ENCODE data around the gene SERPINA10. TPM values are rescaled to one million over a fixed set of nuclear protein-coding genes. Genes with fewer than 3 reads are reported as not detected.
"Not testable (repeated sequence)": the region's sequence is repeated elsewhere in the genome, so short reads cannot be mapped to it uniquely, and the experiment has no call there.

The SERPINA10 gene
- total and polyA plus RNA-seq, 2 donors from 2014 or later = not detected

DNA sequence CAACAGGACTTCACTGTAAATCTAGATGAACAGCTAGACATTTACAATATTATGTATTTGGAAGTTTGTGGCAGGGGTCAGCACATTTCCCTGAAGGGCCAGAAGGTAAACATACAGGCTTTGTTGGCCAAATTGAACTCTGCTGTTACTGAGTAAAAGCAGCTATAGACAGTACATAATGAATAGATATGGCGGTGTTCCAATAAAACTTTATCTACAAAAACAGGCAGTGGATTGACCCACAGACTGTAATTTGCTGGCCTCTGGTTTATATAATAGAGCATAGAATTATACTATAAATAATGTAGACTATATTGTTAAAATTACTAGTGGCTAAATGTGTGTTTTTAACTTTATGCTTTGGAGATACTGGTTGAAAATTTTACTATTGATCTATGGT is 25.7 kb downstream of the SERPINA10 start:
- no peak for TF ChIP-seq CTCF (IDR thresholded peaks at IDR 0.05; ENCODE audit: borderline replicate concordance, extremely low read depth, insufficient read depth)
- no peak for FAIRE-seq
- H3K9me3 ChIP-seq (ENCODE audit: control insufficient read depth in 2 of 3, insufficient read depth in 1 of 3, low read length in 3 of 3) = peaks cover 0 to 3% (median 0%) of the 10 kb centered on the region in 3 donors
- no peak overlapping the region for H3K4me3 ChIP-seq (ENCODE audit: low read length in 3 of 3)
- no peak for DNase-seq
- intact Hi-C loops (cut with DNase I) = no loop called here
- no peak overlapping the region for H3K9ac ChIP-seq (ENCODE audit: low read length in 3 of 3)
- H3K27ac ChIP-seq (ENCODE audit: low read depth in 2 of 2, low read length in 2 of 2) = no peak overlapping the region
- H3K27me3 ChIP-seq (ENCODE audit: control insufficient read depth, insufficient read depth, low read length) = no peaks in the 10 kb centered on the region
- no peaks in the 10 kb centered on the region for H3K36me3 ChIP-seq (ENCODE audit: control insufficient read depth in 2 of 3, insufficient read depth in 3 of 3, low read length in 3 of 3)
- H3K4me1 ChIP-seq (ENCODE audit: control insufficient read depth in 2 of 3, insufficient read depth in 2 of 3, low read depth in 1 of 3, low read length in 3 of 3) = no peaks in the 10 kb centered on the region

GRCh38 chr14:94264195-94264594 is 28.9 kb downstream of the SERPINA10 start:
- H3K9me3 ChIP-seq (ENCODE audit: control insufficient read depth in 2 of 3, insufficient read depth in 1 of 3, low read length in 3 of 3); H3K4me3 ChIP-seq (ENCODE audit: low read length in 3 of 3); H3K9ac ChIP-seq (ENCODE audit: low read length in 3 of 3); DNase-seq; H3K27me3 ChIP-seq (ENCODE audit: control insufficient read depth, insufficient read depth, low read length); intact Hi-C loops (cut with DNase I); H3K36me3 ChIP-seq (ENCODE audit: control insufficient read depth in 2 of 3, insufficient read depth in 3 of 3, low read length in 3 of 3); H3K27ac ChIP-seq (ENCODE audit: low read depth in 2 of 2, low read length in 2 of 2); FAIRE-seq; H3K4me1 ChIP-seq (ENCODE audit: control insufficient read depth in 2 of 3, insufficient read depth in 2 of 3, low read depth in 1 of 3, low read length in 3 of 3): not testable (repeated sequence)

DNA sequence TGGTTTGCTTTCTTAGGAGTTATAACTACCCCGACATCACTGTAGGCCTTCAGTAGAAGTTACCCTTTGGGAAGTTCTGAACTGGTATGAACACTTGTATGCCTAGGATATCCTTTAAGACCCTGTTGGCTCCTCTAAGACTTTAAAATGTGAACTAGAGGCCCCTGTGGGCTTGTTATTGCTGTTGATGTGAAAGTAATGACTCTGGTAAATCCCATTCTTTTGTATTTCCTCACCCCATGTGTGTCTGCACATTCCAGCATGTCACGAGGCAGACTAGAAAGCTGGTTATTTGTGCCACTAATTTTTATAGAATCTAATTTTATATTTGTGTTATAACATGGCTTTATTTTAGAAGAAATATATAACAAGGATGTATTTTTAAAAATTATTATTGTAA is 48.9 kb downstream of the SERPINA10 start:
- H3K27me3 ChIP-seq (ENCODE audit: control insufficient read depth, insufficient read depth, low read length) = no peaks in the 10 kb centered on the region
- TF ChIP-seq CTCF (IDR thresholded peaks at IDR 0.05; ENCODE audit: borderline replicate concordance, extremely low read depth, insufficient read depth) = no peak
- H3K36me3 ChIP-seq (ENCODE audit: control insufficient read depth in 2 of 3, insufficient read depth in 3 of 3, low read length in 3 of 3) = no peaks in the 10 kb centered on the region
- H3K9me3 ChIP-seq (ENCODE audit: control insufficient read depth in 2 of 3, insufficient read depth in 1 of 3, low read length in 3 of 3) = no peaks in the 10 kb centered on the region
- H3K4me1 ChIP-seq (ENCODE audit: control insufficient read depth in 2 of 3, insufficient read depth in 2 of 3, low read depth in 1 of 3, low read length in 3 of 3) = no peaks in the 10 kb centered on the region
- intact Hi-C loops (cut with DNase I) = no loop called here
- no peak overlapping the region for H3K27ac ChIP-seq (ENCODE audit: low read depth in 2 of 2, low read length in 2 of 2)
- DNase-seq (no peak), FAIRE-seq (no peak)
- no peak overlapping the region for H3K9ac ChIP-seq (ENCODE audit: low read length in 3 of 3)
- H3K4me3 ChIP-seq (ENCODE audit: low read length in 3 of 3) = no peak overlapping the region

GRCh38 chr14:94239406-94239805 is 53.7 kb downstream of the SERPINA10 start:
- Histone ChIP-seq H3K36me3 (ENCODE audit: control insufficient read depth in 2 of 3, insufficient read depth in 3 of 3, low read length in 3 of 3) (no peaks in the 10 kb centered on the region), H3K9me3 (ENCODE audit: control insufficient read depth in 2 of 3, insufficient read depth in 1 of 3, low read length in 3 of 3) (no peaks in the 10 kb centered on the region), H3K27me3 (ENCODE audit: control insufficient read depth, insufficient read depth, low read length) (no peaks in the 10 kb centered on the region), H3K4me1 (ENCODE audit: control insufficient read depth in 2 of 3, insufficient read depth in 2 of 3, low read depth in 1 of 3, low read length in 3 of 3) (no peaks in the 10 kb centered on the region), H3K4me3 (ENCODE audit: low read length in 3 of 3) (no peak overlapping the region), H3K9ac (ENCODE audit: low read length in 3 of 3) (no peak overlapping the region), H3K27ac (ENCODE audit: low read depth in 2 of 2, low read length in 2 of 2) (no peak overlapping the region)
- intact Hi-C loops (cut with DNase I) = no loop called here
- no peak for TF ChIP-seq CTCF (IDR thresholded peaks at IDR 0.05; ENCODE audit: borderline replicate concordance, extremely low read depth, insufficient read depth)
- FAIRE-seq (no peak), DNase-seq (no peak)

Data from kidney (tissue), 14 donors.